ENCODE results near the gene THSD7A.

The THSD7A gene

GRCh38 chr7:11831736-11832495 is at the start of gene THSD7A:
THSD7A (minus strand) TSS chr7:11832198; CDS start chr7:11831946, 252 bp downstream.
- DNase-seq, result peak; percentile 25

GRCh38 chr7:11881680-11882079 is 49.7 kb upstream of the THSD7A start:
- no peak for DNase-seq

- DNase-seq, result no peak
These were observed 43.6 kb upstream of the THSD7A start for GRCh38 chr7:11875635-11876034.

GRCh38 chr7:11865671-11866070 is 33.7 kb upstream of the THSD7A start:
- no peak for DNase-seq

GRCh38 chr7:11858622-11859302 is 26.8 kb upstream of the THSD7A start:
- DNase-seq, result no peak

- no peak for DNase-seq
These were observed 26.0 kb upstream of the THSD7A start for GRCh38 chr7:11858026-11858425.

- no peak for DNase-seq
These were observed 16.3 kb upstream of the THSD7A start for GRCh38 chr7:11848251-11848650.

- no peak for DNase-seq
These were observed 15.3 kb upstream of the THSD7A start for GRCh38 chr7:11847336-11847735.

- no peak for DNase-seq
These were observed 14.5 kb upstream of the THSD7A start for GRCh38 chr7:11846361-11846955.

GRCh38 chr7:11843113-11843765 is 11.2 kb upstream of the THSD7A start:
- DNase-seq, result no peak

GRCh38 chr7:11841657-11842056 is 9.7 kb upstream of the THSD7A start:
- no peak for DNase-seq

- DNase-seq, result no peak
These were observed 3.3 kb upstream of the THSD7A start for GRCh38 chr7:11835260-11835659.

- DNase-seq, result no peak
These were observed 1.4 kb upstream of the THSD7A start for GRCh38 chr7:11833431-11833830.

- no peak for DNase-seq
These were observed 752 bp downstream of the THSD7A start for GRCh38 chr7:11831156-11831735.

- DNase-seq, result no peak
These were observed 1.3 kb downstream of the THSD7A start for GRCh38 chr7:11830582-11831155.

- DNase-seq, result no peak
These were observed 2.0 kb downstream of the THSD7A start for GRCh38 chr7:11829954-11830353.

- DNase-seq, result no peak
These were observed 12.1 kb downstream of the THSD7A start for GRCh38 chr7:11819947-11820346.

- no peak for DNase-seq
These were observed 12.7 kb downstream of the THSD7A start for GRCh38 chr7:11819271-11819670.

- DNase-seq, result no peak
These were observed 13.7 kb downstream of the THSD7A start for GRCh38 chr7:11818281-11818680.

- no peak for DNase-seq
These were observed 14.8 kb downstream of the THSD7A start for GRCh38 chr7:11817111-11817740.

- no peak for DNase-seq
These were observed 20.3 kb downstream of the THSD7A start for GRCh38 chr7:11811709-11812108.

- DNase-seq, result no peak
These were observed 21.9 kb downstream of the THSD7A start for GRCh38 chr7:11810043-11810625.

All from KG1 (cell line).